Activated T-helper 1 cell treated with anti-CD3 and anti-CD28 coated beads, Interleukin-2, amount 50 U/mL, for 16 hours (primary cell): Measurements from ENCODE around the gene BGN.

Source experiments
- DNase-seq, 2 donors: peaks; one replicate each; pipeline ENCODE4 v3.0.0-alpha.2; 2020; ENCODE audit warnings: low read depth in 1 of 2, low spot score in 1 of 2

The BGN gene

GRCh38 chrX:153494541-153495361 is at the start of gene BGN:
Gene BGN (plus strand): TSS chrX:153494980. CDS start chrX:153504632, 9,652 bp downstream.
- no peak for DNase-seq

- no peak for DNase-seq
Measured at GRCh38 chrX:153445106-153445855, 49.5 kb upstream of the BGN start.

- no peak for DNase-seq
Measured at GRCh38 chrX:153445856-153446635, 48.7 kb upstream of the BGN start, which contains the start of gene TREX2. Gene TREX2 (minus strand): TSS chrX:153446056. CDS start chrX:153445430, 626 bp downstream.

- DNase-seq: no peak
Measured at GRCh38 chrX:153446636-153446936, 48.2 kb upstream of the BGN start.

- no peak for DNase-seq
Measured at GRCh38 chrX:153446950-153447580, 47.7 kb upstream of the BGN start.

GRCh38 chrX:153447581-153447960 is 47.2 kb upstream of the BGN start:
- no peak for DNase-seq

GRCh38 chrX:153448556-153449367 is 46.0 kb upstream of the BGN start:
- DNase-seq: no peak

- no peak for DNase-seq
Measured at GRCh38 chrX:153449368-153450113, 45.2 kb upstream of the BGN start.

- no peak for DNase-seq
Measured at GRCh38 chrX:153450114-153450948, 44.4 kb upstream of the BGN start.

GRCh38 chrX:153450949-153451277 is 43.9 kb upstream of the BGN start:
- DNase-seq: no peak

GRCh38 chrX:153454901-153455550 is 39.8 kb upstream of the BGN start:
- no peak for DNase-seq

- DNase-seq: no peak
Measured at GRCh38 chrX:153455571-153455970, 39.2 kb upstream of the BGN start.

- no peak for DNase-seq
Measured at GRCh38 chrX:153456161-153456560, 38.6 kb upstream of the BGN start.

GRCh38 chrX:153456704-153457103 is 38.1 kb upstream of the BGN start:
- no peak for DNase-seq

GRCh38 chrX:153457136-153457825 is 37.5 kb upstream of the BGN start:
- DNase-seq: no peak

GRCh38 chrX:153457827-153458466 is 36.8 kb upstream of the BGN start:
- DNase-seq: no peak

GRCh38 chrX:153458476-153458875 is 36.3 kb upstream of the BGN start:
- no peak for DNase-seq
